ENCODE results near the gene MAML3. TPM values are rescaled to one million over a fixed set of nuclear protein-coding genes. Genes with fewer than 3 reads are reported as not detected.
A peak's percentile ranks its signal among the peaks of the same experiment; 100 is the strongest.

Gene MAML3
- total RNA-seq, 4 donors from 2014 or later, result 21.2 to 28.4 (median 22.1) TPM

GRCh38 chr4:139736274-139736660, 417.7 kb downstream of the MAML3 start:
- intact Hi-C loops (cut with DNase I; ENCODE audit: low total_unique reads), result loop anchor here (10.0 kb wide), 1 partner anchor 519 kb away; no protein-coding TSS in a partner anchor
- H3K4me3 ChIP-seq (ENCODE audit: low read depth, poor library complexity, severe bottlenecking), result no peak overlapping the region
- 70 to 82% methylated on average over 5 of the region's 5 CpGs for WGBS, 2 donors
- no peak for DNase-seq (ENCODE audit: low spot score in 2 of 2)
- TF ChIP-seq POLR2A (IDR thresholded peaks at IDR 0.05), result no peak
- no peak for TF ChIP-seq CTCF (IDR thresholded peaks at IDR 0.05)

DNA sequence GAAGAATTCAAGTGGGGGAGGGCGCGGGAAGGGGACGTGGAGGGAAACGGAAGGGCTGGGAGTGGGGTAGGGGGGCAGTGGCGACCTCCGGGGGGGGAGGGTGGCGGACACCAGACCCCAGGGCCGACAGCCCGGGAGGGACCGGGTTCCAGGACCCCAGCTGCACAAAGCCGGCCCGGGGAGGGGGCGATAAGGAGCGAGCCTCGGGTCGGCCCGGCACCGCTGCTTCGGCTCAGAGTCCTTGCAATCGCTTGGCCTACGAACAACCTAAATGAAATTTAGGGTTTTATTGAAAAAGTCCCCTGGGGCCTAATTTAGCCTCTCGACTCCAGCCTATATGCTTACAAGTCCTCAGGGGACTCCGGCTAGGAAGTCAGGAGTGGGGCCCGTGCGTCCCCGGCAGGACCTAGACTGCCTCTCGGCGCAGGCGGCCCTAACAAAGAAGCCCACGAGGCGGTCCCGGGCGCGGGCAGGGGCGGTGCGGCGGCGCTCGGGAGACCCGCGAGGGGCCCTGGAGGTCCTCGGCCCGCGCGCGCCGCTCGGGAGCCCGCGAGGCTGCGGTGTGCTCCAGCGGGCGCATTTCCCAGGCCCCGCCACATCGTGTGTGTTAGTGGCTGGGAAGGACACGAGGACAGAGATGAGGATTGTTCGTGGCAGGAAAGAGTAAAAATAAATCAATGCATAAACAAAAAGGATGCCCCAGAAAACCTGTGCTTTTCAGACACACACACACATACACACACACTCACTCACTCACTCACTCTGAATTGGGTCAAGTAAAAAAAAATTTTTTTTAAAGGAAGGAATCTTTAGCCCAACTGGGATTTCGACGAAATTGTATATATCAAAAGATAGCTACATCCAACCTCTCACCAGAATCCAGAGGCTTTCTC, 418.4 kb downstream of the MAML3 start:
- no peak for DNase-seq (ENCODE audit: low spot score in 2 of 2)
- H3K4me3 ChIP-seq (ENCODE audit: low read depth, poor library complexity, severe bottlenecking), result peak overlapping the region; percentile 14
- WGBS, 2 donors, result 11 to 13% methylated on average over 36 to 59 of the region's 59 CpGs
- intact Hi-C loops (cut with DNase I; ENCODE audit: low total_unique reads), result loop anchor here (10.0 kb wide), 1 partner anchor 519 kb away; no protein-coding TSS in a partner anchor
- no peak for TF ChIP-seq CTCF (IDR thresholded peaks at IDR 0.05)
- TF ChIP-seq POLR2A (IDR thresholded peaks at IDR 0.05), result no peak

- 1% methylated on average over 12 to 36 of the region's 42 CpGs for WGBS, 2 donors
- H3K4me3 ChIP-seq (ENCODE audit: low read depth, poor library complexity, severe bottlenecking), result peak overlapping the region; percentile 14
- TF ChIP-seq POLR2A (IDR thresholded peaks at IDR 0.05) (no peak), CTCF (IDR thresholded peaks at IDR 0.05) (no peak)
- intact Hi-C loops (cut with DNase I; ENCODE audit: low total_unique reads), result loop anchor here (5.0 to 10.0 kb wide), 2 partner anchors 417 to 520 kb away; partner anchors contain the start of gene MAML3
- peak; percentile 76 to 97 for DNase-seq (ENCODE audit: low spot score in 2 of 2)
Observed at GRCh38 chr4:139734875-139735380, 419.1 kb downstream of the MAML3 start.

GRCh38 chr4:139734201-139734874, 419.6 kb downstream of the MAML3 start:
- DNase-seq (ENCODE audit: low spot score in 2 of 2), result peak in 1 of 2 donors; percentile 53
- intact Hi-C loops (cut with DNase I; ENCODE audit: low total_unique reads), result loop anchor here (5.0 to 10.0 kb wide), 2 partner anchors 418 to 520 kb away; partner anchors contain the start of gene MAML3
- H3K4me3 ChIP-seq (ENCODE audit: low read depth, poor library complexity, severe bottlenecking), result no peak overlapping the region
- WGBS, 2 donors, result 4 to 5% methylated on average over 14 of the region's 14 CpGs
- TF ChIP-seq CTCF (IDR thresholded peaks at IDR 0.05) (no peak), POLR2A (IDR thresholded peaks at IDR 0.05) (no peak)

DNA sequence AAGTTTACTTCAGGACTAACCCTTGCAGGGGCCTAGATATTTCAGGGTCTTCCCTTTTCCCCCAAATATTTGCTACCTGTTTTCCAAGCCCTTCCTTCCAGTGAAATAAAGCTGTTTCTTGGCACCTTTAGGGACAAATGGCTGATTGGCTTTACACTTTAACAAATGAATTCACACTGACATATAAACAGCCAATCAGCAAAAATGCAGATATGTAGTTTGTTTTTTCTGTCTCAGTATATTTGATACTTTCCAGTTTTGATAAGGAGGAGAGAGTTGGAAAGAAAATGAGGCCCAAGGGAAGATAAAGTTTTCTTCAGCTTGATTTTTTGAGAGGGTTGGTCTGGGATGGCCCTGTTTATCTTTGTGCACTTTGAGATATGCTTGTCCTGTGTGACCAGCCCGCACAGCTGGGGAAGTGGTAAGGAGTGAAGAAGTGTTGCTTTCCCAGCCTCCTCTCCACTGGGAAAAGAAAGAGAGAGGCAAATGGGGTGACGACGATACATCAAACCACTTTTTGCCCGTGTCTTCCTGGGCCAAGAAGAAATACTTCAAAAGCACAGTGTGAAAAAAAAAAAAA, 420.9 kb downstream of the MAML3 start:
- no peak for DNase-seq (ENCODE audit: low spot score in 2 of 2)
- no peak for TF ChIP-seq POLR2A (IDR thresholded peaks at IDR 0.05)
- no peak for TF ChIP-seq CTCF (IDR thresholded peaks at IDR 0.05)
- H3K4me3 ChIP-seq (ENCODE audit: low read depth, poor library complexity, severe bottlenecking), result no peak overlapping the region
- 78 to 83% methylated on average over 4 of the region's 4 CpGs for WGBS, 2 donors
- intact Hi-C loops (cut with DNase I; ENCODE audit: low total_unique reads), result loop anchor here (5.0 to 10.0 kb wide), 2 partner anchors 419 to 522 kb away; partner anchors contain the start of gene MAML3

Measured in lower leg skin (tissue), 4 donors.